Measurements from ENCODE around the gene TTLL3. TPM values are rescaled to one million over a fixed set of nuclear protein-coding genes. Genes with fewer than 3 reads are reported as not detected.

Gene TTLL3
- total RNA-seq, 2 donors from 2014 or later, result 24.1 to 88.0 TPM

DNA sequence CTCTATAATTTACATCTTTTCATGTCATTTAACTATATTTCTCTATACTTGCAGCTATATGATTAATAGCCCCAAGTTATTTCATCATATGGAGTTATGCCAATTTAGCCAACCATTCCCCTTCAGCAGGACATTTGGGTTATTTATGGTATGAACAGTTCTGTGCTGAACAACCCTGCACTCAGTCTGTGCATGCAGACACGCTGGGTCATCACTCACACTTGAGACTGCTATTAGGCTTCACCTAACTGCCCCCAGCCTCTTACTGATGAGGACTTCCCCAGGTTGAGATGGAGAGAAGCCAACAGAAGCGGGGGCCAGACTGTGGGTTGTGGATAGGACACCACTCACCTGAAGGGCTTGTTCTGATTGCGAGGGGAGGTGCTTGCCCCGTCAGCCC is 25.1 kb upstream of the TTLL3 start:
- Histone ChIP-seq H3K36me3 (replicated peaks in 1 of 2; ENCODE audit: insufficient read depth in 1 of 2, low read depth in 2 of 2) (peaks cover 4 to 8% of the 10 kb centered on the region in 2 donors), H3K27me3 (no peaks in the 10 kb centered on the region), H3K4me1 (no peaks in the 10 kb centered on the region), H3K27ac (no peak overlapping the region), H3K4me3 (no peak overlapping the region), H3K9me3 (no peaks in the 10 kb centered on the region)
- intact Hi-C loops (cut with DNase I), result no loop called here
- ATAC-seq (no peak), DNase-seq (no peak)
- TF ChIP-seq, protein P1, sequence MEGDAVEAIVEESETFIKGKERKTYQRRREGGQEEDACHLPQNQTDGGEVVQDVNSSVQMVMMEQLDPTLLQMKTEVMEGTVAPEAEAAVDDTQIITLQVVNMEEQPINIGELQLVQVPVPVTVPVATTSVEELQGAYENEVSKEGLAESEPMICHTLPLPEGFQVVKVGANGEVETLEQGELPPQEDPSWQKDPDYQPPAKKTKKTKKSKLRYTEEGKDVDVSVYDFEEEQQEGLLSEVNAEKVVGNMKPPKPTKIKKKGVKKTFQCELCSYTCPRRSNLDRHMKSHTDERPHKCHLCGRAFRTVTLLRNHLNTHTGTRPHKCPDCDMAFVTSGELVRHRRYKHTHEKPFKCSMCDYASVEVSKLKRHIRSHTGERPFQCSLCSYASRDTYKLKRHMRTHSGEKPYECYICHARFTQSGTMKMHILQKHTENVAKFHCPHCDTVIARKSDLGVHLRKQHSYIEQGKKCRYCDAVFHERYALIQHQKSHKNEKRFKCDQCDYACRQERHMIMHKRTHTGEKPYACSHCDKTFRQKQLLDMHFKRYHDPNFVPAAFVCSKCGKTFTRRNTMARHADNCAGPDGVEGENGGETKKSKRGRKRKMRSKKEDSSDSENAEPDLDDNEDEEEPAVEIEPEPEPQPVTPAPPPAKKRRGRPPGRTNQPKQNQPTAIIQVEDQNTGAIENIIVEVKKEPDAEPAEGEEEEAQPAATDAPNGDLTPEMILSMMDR (IDR thresholded peaks at IDR 0.05), result no peak
- no peak for TF ChIP-seq POLR2A (IDR thresholded peaks at IDR 0.05)
- WGBS, 2 donors, result 91 to 96% methylated on average over 4 of the region's 4 CpGs

DNA sequence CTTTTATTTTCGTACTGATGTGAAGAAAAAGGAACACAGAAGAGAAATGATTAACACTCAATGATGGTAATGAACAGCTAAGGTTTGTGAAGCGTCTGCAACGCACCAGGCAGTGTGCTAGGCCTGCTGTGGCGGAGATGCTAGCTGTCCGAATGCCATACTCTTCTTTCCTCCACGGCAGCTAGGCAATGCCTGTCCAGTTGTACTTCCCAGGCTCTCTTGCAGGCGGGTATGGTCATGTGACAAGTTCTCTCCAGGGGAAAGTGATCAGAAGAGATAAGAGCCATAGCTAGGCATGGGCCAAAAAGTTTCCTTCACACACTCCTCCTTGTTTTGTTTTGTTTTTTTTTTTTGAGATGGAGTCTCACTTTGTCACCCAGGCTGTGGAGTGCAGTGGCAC is 24.5 kb upstream of the TTLL3 start:
- WGBS, 2 donors, result 61 to 64% methylated on average over 7 of the region's 7 CpGs
- peak; percentile 30 for ATAC-seq
- Histone ChIP-seq H3K9me3 (no peaks in the 10 kb centered on the region), H3K4me1 (no peaks in the 10 kb centered on the region), H3K27me3 (no peaks in the 10 kb centered on the region), H3K27ac (no peak overlapping the region), H3K4me3 (no peak overlapping the region), H3K36me3 (replicated peaks in 1 of 2; ENCODE audit: insufficient read depth in 1 of 2, low read depth in 2 of 2) (peaks cover 4 to 6% of the 10 kb centered on the region in 2 donors)
- DNase-seq, result no peak
- TF ChIP-seq, protein P1 (IDR thresholded peaks at IDR 0.05), result no peak
- no peak for TF ChIP-seq POLR2A (IDR thresholded peaks at IDR 0.05)
- intact Hi-C loops (cut with DNase I), result no loop called here

DNA sequence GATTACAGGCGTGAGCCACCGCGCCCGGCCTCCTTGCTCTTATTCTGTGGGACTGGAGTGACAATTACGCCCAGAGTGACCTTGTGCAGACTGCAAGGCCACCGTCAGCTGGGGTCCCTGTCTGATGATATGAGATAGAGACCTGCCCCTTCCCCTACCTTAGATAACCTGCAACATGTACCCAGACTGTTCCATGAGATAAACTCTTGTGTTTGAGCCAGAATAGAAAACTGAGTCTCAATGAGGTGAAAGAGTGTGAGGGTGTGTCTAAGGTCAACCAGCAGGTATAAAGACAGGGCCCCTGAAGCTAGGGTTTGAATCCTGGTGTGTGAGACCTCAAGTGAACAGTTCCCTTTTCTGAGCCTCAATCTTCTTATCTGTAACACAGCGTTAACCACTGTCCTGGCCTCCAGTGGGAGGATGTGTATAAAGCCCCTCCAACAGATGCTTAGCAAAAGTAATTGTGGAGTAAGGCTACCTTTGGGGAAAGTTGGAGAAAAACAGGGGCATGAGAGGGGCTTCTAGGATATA is 23.8 kb upstream of the TTLL3 start:
- TF ChIP-seq, protein P1 (IDR thresholded peaks at IDR 0.05), result no peak
- intact Hi-C loops (cut with DNase I), result no loop called here
- Histone ChIP-seq H3K27me3 (no peaks in the 10 kb centered on the region), H3K27ac (no peak overlapping the region), H3K36me3 (replicated peaks in 1 of 2; ENCODE audit: insufficient read depth in 1 of 2, low read depth in 2 of 2) (peaks cover 4 to 6% of the 10 kb centered on the region in 2 donors), H3K4me3 (no peak overlapping the region), H3K4me1 (peaks cover 3% of the 10 kb centered on the region), H3K9me3 (no peaks in the 10 kb centered on the region)
- no peak for DNase-seq
- 89 to 94% methylated on average over 7 of the region's 7 CpGs for WGBS, 2 donors
- no peak for ATAC-seq

DNA sequence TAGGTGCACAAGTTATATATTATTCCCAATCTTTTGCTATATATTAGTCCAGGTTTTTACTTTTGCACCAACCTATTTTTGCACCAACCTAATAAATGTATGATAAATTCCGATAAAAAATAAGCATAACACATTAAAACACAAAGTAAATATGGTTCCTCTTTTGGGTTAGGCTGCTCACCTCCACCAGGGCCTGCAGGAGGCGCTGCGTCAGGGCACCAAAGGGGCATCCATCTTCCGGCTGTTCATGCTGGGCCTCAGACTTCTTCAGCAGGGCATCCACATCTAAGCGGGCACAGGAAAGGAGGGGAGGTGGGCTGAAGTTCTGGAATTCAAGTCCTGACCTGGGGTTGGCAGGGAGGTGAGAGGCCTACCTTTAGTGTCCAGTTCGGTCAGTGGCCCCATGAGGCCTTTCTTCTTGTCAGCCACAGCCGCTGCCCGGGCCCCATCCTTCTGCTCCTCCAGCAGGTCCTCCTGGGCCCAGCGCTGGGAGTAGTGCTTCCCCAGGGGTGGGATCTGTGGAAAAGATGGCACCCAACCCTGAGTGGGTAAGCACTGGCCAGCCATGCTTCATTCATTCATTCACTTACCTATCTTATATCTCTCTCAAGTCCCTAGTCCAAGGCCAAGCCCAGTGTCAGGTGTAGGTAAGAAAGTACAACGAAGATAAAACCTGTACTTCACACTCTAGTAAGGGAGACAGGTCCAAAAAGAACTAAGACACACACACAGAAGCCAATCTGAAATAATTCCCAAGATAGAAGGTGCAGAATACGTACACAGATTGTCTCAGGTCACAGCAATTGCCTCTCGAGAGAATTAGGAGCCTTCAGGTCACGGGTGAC is 23.0 kb upstream of the TTLL3 start:
- no peaks in the 10 kb centered on the region for H3K27me3 ChIP-seq
- TF ChIP-seq, protein P1 (IDR thresholded peaks at IDR 0.05), result peak in 3 of 7 experiments; percentile 17 to 21 (median 20)
- TF ChIP-seq POLR2A (IDR thresholded peaks at IDR 0.05), result no peak
- intact Hi-C loops (cut with DNase I), result no loop called here
- WGBS, 2 donors, result 83% methylated on average over 12 to 13 of the region's 13 CpGs
- H3K9me3 ChIP-seq, result no peaks in the 10 kb centered on the region
- peaks cover 4 to 6% of the 10 kb centered on the region in 2 donors for H3K36me3 ChIP-seq (replicated peaks in 1 of 2; ENCODE audit: insufficient read depth in 1 of 2, low read depth in 2 of 2)
- no peak overlapping the region for H3K4me3 ChIP-seq
- H3K27ac ChIP-seq, result no peak overlapping the region
- peaks cover 11% of the 10 kb centered on the region for H3K4me1 ChIP-seq
- no peak for DNase-seq
- no peak for ATAC-seq

Data from body of pancreas (tissue), 4 donors.